GM12891 (cell line): ENCODE results near the gene CHRM1.

Source experiments
- POLR2A ChIP-seq: IDR thresholded peaks from 2 replicates; pipeline ENCODE4 v1.6.1; 2011; ENCODE audit warnings: low read depth, low read length, control low read depth
- POLR2AphosphoS5 ChIP-seq: IDR thresholded peaks from 2 replicates; pipeline ENCODE4 v1.6.1; 2011; ENCODE audit warnings: low read depth, low read length, control low read depth
- POU2F2 ChIP-seq: IDR thresholded peaks from 2 replicates; pipeline ENCODE4 v1.6.1; 2011; ENCODE audit warnings: low read depth, mild to moderate bottlenecking, control low read depth, low read length, moderate library complexity
- SPI1 ChIP-seq: IDR thresholded peaks from 2 replicates; pipeline ENCODE4 v1.6.1; 2011; ENCODE audit warnings: low read depth, low read length, control low read depth
- TAF1 ChIP-seq: IDR thresholded peaks from 2 replicates; pipeline ENCODE4 v1.6.1; 2011; ENCODE audit warnings: low read depth, low read length, control low read depth

DNA sequence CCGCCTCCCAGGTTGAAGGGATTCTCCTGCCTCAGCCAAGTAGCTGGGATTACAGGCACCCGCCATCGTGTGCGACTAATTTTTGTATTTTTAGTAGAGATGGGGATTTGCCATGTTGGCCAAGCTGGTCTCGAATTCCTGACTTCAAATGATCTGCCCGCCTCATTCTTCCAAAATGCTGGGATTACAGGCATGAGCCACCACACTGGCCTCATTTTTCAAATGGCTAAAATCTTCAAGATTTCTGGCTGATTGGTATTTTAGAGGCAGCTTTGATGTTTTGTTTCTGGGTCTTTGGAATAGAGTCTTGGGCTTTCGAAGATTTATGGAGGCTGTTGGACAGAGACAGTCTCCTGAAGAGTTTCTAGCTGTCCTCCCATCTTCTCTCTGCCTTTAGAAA is 46.3 kb downstream of the CHRM1 start:
- TF ChIP-seq POLR2A (no peak), TAF1 (no peak), POLR2AphosphoS5 (no peak), POU2F2 (no peak), SPI1 (no peak)
